ENCODE measurements around the gene COLQ. TPM values are rescaled to one million over a fixed set of nuclear protein-coding genes. Genes with fewer than 3 reads are reported as not detected.

The COLQ gene
- polyA plus RNA-seq, 2 donors, result 0.47 to 0.65 TPM

DNA sequence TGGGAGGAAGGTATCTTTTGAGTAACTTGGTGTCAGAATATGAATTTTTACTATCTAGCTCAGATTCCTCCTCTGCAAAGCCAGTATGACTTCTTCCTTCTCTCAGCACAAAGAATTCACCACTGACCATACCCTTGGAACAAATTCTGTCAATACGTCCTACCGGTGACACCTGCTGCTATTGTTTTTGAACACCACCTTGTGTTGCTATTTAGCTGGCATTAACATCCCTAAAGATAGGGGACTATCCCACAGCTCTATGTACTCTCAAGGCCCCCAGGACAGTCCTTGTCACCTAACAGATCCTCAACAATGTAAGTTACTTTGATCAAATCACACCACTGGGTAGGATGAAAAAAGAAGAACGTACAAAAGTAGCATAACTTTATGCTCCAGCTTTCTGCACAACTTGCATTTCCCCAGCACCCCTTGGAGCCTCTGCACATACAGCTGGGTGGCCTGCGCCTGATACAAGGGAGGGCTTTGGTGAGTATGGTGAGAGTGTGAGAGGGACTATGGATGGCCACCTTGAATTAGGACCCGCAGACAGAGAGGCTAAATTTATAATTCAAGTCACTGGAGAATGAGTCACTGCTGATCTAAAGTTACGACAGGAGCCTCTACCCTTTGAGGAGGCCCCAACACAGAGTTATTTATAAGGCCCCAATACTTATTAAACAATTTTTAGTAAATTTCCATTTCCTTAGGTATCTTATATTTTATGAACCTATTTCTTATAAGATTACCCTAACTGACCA is 2.3 kb upstream of the COLQ start:
- Histone ChIP-seq H3K4me3 (ENCODE audit: low read depth in 1 of 2, low read length in 2 of 2) (no peak overlapping the region), H3K4me1 (ENCODE audit: control insufficient read depth in 2 of 2, insufficient read depth in 2 of 2, low read length in 1 of 2) (no peaks in the 10 kb centered on the region)
- 81% methylated on average over 6 of the region's 6 CpGs for WGBS, 2 donors

GRCh38 chr3:15522016-15522415 is 510 bp upstream of the COLQ start:
- Histone ChIP-seq H3K4me1 (ENCODE audit: control insufficient read depth in 2 of 2, insufficient read depth in 2 of 2, low read length in 1 of 2) (no peaks in the 10 kb centered on the region), H3K27ac (ENCODE audit: low read depth in 2 of 2, low read length in 1 of 2) (no peak overlapping the region), H3K36me3 (ENCODE audit: control insufficient read depth in 2 of 2, insufficient read depth in 2 of 2, low read length in 1 of 2) (no peaks in the 10 kb centered on the region), H3K9me3 (ENCODE audit: control insufficient read depth in 2 of 2, insufficient read depth in 1 of 2, low read depth in 1 of 2, low read length in 1 of 2) (peaks cover 0 to 2% of the 10 kb centered on the region in 2 donors), H3K27me3 (ENCODE audit: control insufficient read depth in 1 of 2, insufficient read depth in 2 of 2, low read length in 2 of 2) (no peaks in the 10 kb centered on the region), H3K4me3 (ENCODE audit: low read depth in 1 of 2, low read length in 2 of 2) (no peak overlapping the region)

More for the DNA sequence above, 2.3 kb upstream of the COLQ start:
- H3K27ac ChIP-seq (ENCODE audit: low read depth in 2 of 2, low read length in 1 of 2), result no peak overlapping the region
- no peaks in the 10 kb centered on the region for H3K36me3 ChIP-seq (ENCODE audit: control insufficient read depth in 2 of 2, insufficient read depth in 2 of 2, low read length in 1 of 2)
- peaks cover 0 to 2% of the 10 kb centered on the region in 2 donors for H3K9me3 ChIP-seq (ENCODE audit: control insufficient read depth in 2 of 2, insufficient read depth in 1 of 2, low read depth in 1 of 2, low read length in 1 of 2)
- H3K27me3 ChIP-seq (ENCODE audit: control insufficient read depth in 1 of 2, insufficient read depth in 2 of 2, low read length in 2 of 2), result no peaks in the 10 kb centered on the region

GRCh38 chr3:15520804-15521572 is 518 bp downstream of the COLQ start:
- WGBS, 2 donors, result 56 to 57% methylated on average over 14 of the region's 14 CpGs
- Histone ChIP-seq H3K4me3 (ENCODE audit: low read depth in 1 of 2, low read length in 2 of 2) (no peak overlapping the region), H3K27me3 (ENCODE audit: control insufficient read depth in 1 of 2, insufficient read depth in 2 of 2, low read length in 2 of 2) (no peaks in the 10 kb centered on the region), H3K9me3 (ENCODE audit: control insufficient read depth in 2 of 2, insufficient read depth in 1 of 2, low read depth in 1 of 2, low read length in 1 of 2) (peaks cover 0 to 2% of the 10 kb centered on the region in 2 donors), H3K27ac (ENCODE audit: low read depth in 2 of 2, low read length in 1 of 2) (no peak overlapping the region), H3K36me3 (ENCODE audit: control insufficient read depth in 2 of 2, insufficient read depth in 2 of 2, low read length in 1 of 2) (no peaks in the 10 kb centered on the region), H3K4me1 (ENCODE audit: control insufficient read depth in 2 of 2, insufficient read depth in 2 of 2, low read length in 1 of 2) (no peaks in the 10 kb centered on the region)

DNA sequence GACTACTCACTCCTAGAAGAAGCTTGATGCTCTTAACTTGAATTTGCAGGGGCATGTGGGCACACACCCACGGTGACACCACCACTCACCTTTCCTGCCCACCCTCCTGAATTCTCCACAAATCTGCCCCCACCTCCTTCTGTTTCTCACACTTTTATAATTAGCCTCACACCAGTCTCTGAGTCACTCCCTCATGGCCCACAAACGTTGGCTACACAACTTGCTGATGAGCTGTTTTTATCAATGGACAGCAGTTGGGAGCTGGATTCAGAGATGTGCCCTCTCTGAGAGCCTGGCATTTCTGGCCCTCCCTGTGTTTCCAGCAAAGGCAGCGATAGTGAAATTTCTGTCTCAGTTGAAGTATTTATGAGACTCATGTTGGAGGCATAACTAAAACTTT is 1.3 kb downstream of the COLQ start:
- Histone ChIP-seq H3K9me3 (ENCODE audit: control insufficient read depth in 2 of 2, insufficient read depth in 1 of 2, low read depth in 1 of 2, low read length in 1 of 2) (peaks cover 0 to 2% of the 10 kb centered on the region in 2 donors), H3K4me1 (ENCODE audit: control insufficient read depth in 2 of 2, insufficient read depth in 2 of 2, low read length in 1 of 2) (no peaks in the 10 kb centered on the region), H3K27me3 (ENCODE audit: control insufficient read depth in 1 of 2, insufficient read depth in 2 of 2, low read length in 2 of 2) (no peaks in the 10 kb centered on the region), H3K36me3 (ENCODE audit: control insufficient read depth in 2 of 2, insufficient read depth in 2 of 2, low read length in 1 of 2) (no peaks in the 10 kb centered on the region), H3K27ac (ENCODE audit: low read depth in 2 of 2, low read length in 1 of 2) (no peak overlapping the region), H3K4me3 (ENCODE audit: low read depth in 1 of 2, low read length in 2 of 2) (no peak overlapping the region)
- WGBS, 2 donors, result 50 to 51% methylated on average over 3 of the region's 3 CpGs

- WGBS, 2 donors, result 96 to 97% methylated on average over 4 of the region's 4 CpGs
- H3K27me3 ChIP-seq (ENCODE audit: control insufficient read depth in 1 of 2, insufficient read depth in 2 of 2, low read length in 2 of 2), result no peaks in the 10 kb centered on the region
- H3K36me3 ChIP-seq (ENCODE audit: control insufficient read depth in 2 of 2, insufficient read depth in 2 of 2, low read length in 1 of 2), result no peaks in the 10 kb centered on the region
- H3K4me3 ChIP-seq (ENCODE audit: low read depth in 1 of 2, low read length in 2 of 2), result no peak overlapping the region
- no peak overlapping the region for H3K27ac ChIP-seq (ENCODE audit: low read depth in 2 of 2, low read length in 1 of 2)
- no peaks in the 10 kb centered on the region for H3K4me1 ChIP-seq (ENCODE audit: control insufficient read depth in 2 of 2, insufficient read depth in 2 of 2, low read length in 1 of 2)
- H3K9me3 ChIP-seq (ENCODE audit: control insufficient read depth in 2 of 2, insufficient read depth in 1 of 2, low read depth in 1 of 2, low read length in 1 of 2), result peaks cover 0 to 2% of the 10 kb centered on the region in 2 donors
These were observed 2.4 kb downstream of the COLQ start for GRCh38 chr3:15519096-15519495.

GRCh38 chr3:15514663-15515340 is 6.7 kb downstream of the COLQ start:
- Histone ChIP-seq H3K9me3 (ENCODE audit: control insufficient read depth in 2 of 2, insufficient read depth in 1 of 2, low read depth in 1 of 2, low read length in 1 of 2) (no peaks in the 10 kb centered on the region), H3K4me3 (ENCODE audit: low read depth in 1 of 2, low read length in 2 of 2) (no peak overlapping the region), H3K27ac (ENCODE audit: low read depth in 2 of 2, low read length in 1 of 2) (no peak overlapping the region), H3K4me1 (ENCODE audit: control insufficient read depth in 2 of 2, insufficient read depth in 2 of 2, low read length in 1 of 2) (peaks cover 0 to 3% of the 10 kb centered on the region in 2 donors), H3K36me3 (ENCODE audit: control insufficient read depth in 2 of 2, insufficient read depth in 2 of 2, low read length in 1 of 2) (no peaks in the 10 kb centered on the region), H3K27me3 (ENCODE audit: control insufficient read depth in 1 of 2, insufficient read depth in 2 of 2, low read length in 2 of 2) (no peaks in the 10 kb centered on the region)
- 84% methylated on average over 4 of the region's 4 CpGs for WGBS, 2 donors

GRCh38 chr3:15513810-15514662 is 7.5 kb downstream of the COLQ start:
- Histone ChIP-seq H3K4me3 (ENCODE audit: low read depth in 1 of 2, low read length in 2 of 2) (no peak overlapping the region), H3K9me3 (ENCODE audit: control insufficient read depth in 2 of 2, insufficient read depth in 1 of 2, low read depth in 1 of 2, low read length in 1 of 2) (no peaks in the 10 kb centered on the region), H3K4me1 (ENCODE audit: control insufficient read depth in 2 of 2, insufficient read depth in 2 of 2, low read length in 1 of 2) (peaks cover 0 to 3% of the 10 kb centered on the region in 2 donors), H3K27ac (ENCODE audit: low read depth in 2 of 2, low read length in 1 of 2) (no peak overlapping the region), H3K36me3 (ENCODE audit: control insufficient read depth in 2 of 2, insufficient read depth in 2 of 2, low read length in 1 of 2) (no peaks in the 10 kb centered on the region), H3K27me3 (ENCODE audit: control insufficient read depth in 1 of 2, insufficient read depth in 2 of 2, low read length in 2 of 2) (no peaks in the 10 kb centered on the region)
- WGBS, 2 donors, result 69 to 77% methylated on average over 5 of the region's 5 CpGs

DNA sequence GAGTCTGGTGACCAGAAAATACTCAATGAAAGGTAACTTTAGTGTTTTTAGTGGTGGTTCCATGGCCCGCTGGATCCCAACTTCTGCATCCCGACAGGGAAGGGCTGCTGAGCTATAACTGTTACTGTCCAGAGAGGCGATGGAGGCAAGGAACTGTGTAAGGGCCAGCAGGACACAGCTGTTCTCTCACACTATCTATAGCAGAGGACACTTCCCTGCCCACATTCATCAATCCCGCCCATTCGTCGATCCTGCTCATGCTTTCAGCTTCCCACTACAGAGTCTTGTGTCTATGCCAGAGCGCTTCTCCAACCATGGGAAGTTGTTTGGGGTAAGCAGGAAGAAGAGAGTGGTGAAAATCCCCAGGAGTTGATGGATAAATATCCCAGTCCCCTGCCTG is 8.4 kb downstream of the COLQ start:
- H3K4me1 ChIP-seq (ENCODE audit: control insufficient read depth in 2 of 2, insufficient read depth in 2 of 2, low read length in 1 of 2), result peaks cover 0 to 3% of the 10 kb centered on the region in 2 donors
- no peaks in the 10 kb centered on the region for H3K9me3 ChIP-seq (ENCODE audit: control insufficient read depth in 2 of 2, insufficient read depth in 1 of 2, low read depth in 1 of 2, low read length in 1 of 2)
- 88 to 92% methylated on average over 7 of the region's 7 CpGs for WGBS, 2 donors
- no peak overlapping the region for H3K4me3 ChIP-seq (ENCODE audit: low read depth in 1 of 2, low read length in 2 of 2)
- H3K27ac ChIP-seq (ENCODE audit: low read depth in 2 of 2, low read length in 1 of 2), result no peak overlapping the region
- no peaks in the 10 kb centered on the region for H3K36me3 ChIP-seq (ENCODE audit: control insufficient read depth in 2 of 2, insufficient read depth in 2 of 2, low read length in 1 of 2)
- no peaks in the 10 kb centered on the region for H3K27me3 ChIP-seq (ENCODE audit: control insufficient read depth in 1 of 2, insufficient read depth in 2 of 2, low read length in 2 of 2)

DNA sequence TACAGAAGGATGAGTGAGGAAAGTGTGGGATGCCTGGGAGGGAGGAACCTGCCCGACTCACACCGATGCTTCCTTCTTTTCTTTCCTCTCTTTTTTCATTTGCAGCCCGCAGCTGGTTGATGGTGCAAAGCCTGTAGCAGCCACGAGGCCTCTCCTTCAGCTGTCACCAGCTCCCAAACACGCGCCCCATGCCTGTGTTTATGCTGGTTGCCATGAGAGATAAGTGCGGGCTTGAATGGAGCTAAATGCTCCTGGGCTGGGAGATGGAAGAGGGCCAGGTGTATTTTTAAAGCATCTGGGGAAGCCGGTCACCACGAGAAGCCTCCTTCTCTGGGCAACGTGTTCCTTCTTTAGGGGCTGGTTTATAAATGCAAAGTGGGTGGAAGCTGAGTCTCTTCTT is 9.3 kb downstream of the COLQ start:
- WGBS, 2 donors, result 12 to 23% methylated on average over 10 of the region's 10 CpGs
- Histone ChIP-seq H3K27ac (ENCODE audit: low read depth in 2 of 2, low read length in 1 of 2) (no peak overlapping the region), H3K27me3 (ENCODE audit: control insufficient read depth in 1 of 2, insufficient read depth in 2 of 2, low read length in 2 of 2) (no peaks in the 10 kb centered on the region), H3K36me3 (ENCODE audit: control insufficient read depth in 2 of 2, insufficient read depth in 2 of 2, low read length in 1 of 2) (no peaks in the 10 kb centered on the region), H3K4me3 (ENCODE audit: low read depth in 1 of 2, low read length in 2 of 2) (no peak overlapping the region), H3K4me1 (ENCODE audit: control insufficient read depth in 2 of 2, insufficient read depth in 2 of 2, low read length in 1 of 2) (peaks cover 0 to 3% of the 10 kb centered on the region in 2 donors), H3K9me3 (ENCODE audit: control insufficient read depth in 2 of 2, insufficient read depth in 1 of 2, low read depth in 1 of 2, low read length in 1 of 2) (no peaks in the 10 kb centered on the region)
